HCT116 (cell line): Measurements from ENCODE around the gene TEX19. TPM values are rescaled to one million over a fixed set of nuclear protein-coding genes. Genes with fewer than 3 reads are reported as not detected.

Experiments used
- ATAC-seq: fragments of 200-7000 bp; cut with Tn5 transposase; 2 replicates; pipeline ENCODE4 v1.9.1; 2020; ENCODE audit warnings: mild to moderate bottlenecking, moderate library complexity
- BruUV-seq: library from RNA; stranded (reverse); fragments of 400-500 nt; replicated peaks from 2 replicates; lab custom pipeline; 2021; lab: Mats Ljungman, UMichigan
- CTCF ChIA-PET: fragments of 300-600 bp; sonication (Branson Sonifier 250); formaldehyde crosslinking; loops from one replicate; lab custom pipeline; 2021; ENCODE audit warnings: antibody characterized with exemption; lab: Charles Lee
- POLR2A ChIA-PET: fragments of 300-600, 350-600 bp; sonication (Branson Sonifier 250); formaldehyde crosslinking; loops from one replicate; lab custom pipeline; 2021; ENCODE audit warnings: antibody characterized with exemption; lab: Charles Lee
- RAD21 ChIA-PET, 2 experiments: fragments of 300-600 bp; sonication (Branson Sonifier 250); formaldehyde crosslinking; loops; one replicate each; lab custom pipeline; 2023; ENCODE audit warnings: low total read pairs in 2 of 2; ENCODE audit not compliant: uncharacterized antibody in 2 of 2, unreplicated experiment in 2 of 2, low non-redundant PET in 1 of 2; lab: Charles Lee
- DNase-seq: peaks from one replicate; pipeline ENCODE4 v3.0.0-alpha.2; 2010; ENCODE audit warnings: low read depth, low spot score
- H2AFZ ChIP-seq: fragments of 200-600 bp; shearing (Covaris generic), sonication (generic); 2 replicates; pipeline ENCODE4 v1.6.1; 2017; ENCODE audit warnings: low read depth, mixed run types, mixed read lengths, antibody characterized with exemption, low read length; ENCODE audit not compliant: poor library complexity, severe bottlenecking
- H3K27ac ChIP-seq: 2 replicates; pipeline ENCODE4 v1.5.1; 2012; ENCODE audit warnings: low read depth, low read length
- H3K27me3 ChIP-seq: fragments of 200-600 bp; sonication (generic); 2 replicates; pipeline ENCODE4 v1.6.1; 2016; ENCODE audit warnings: mixed run types, low read length, mixed read lengths; ENCODE audit not compliant: insufficient read depth
- H3K36me3 ChIP-seq, 2 experiments: fragments of 200-500 bp in 1 of 2; fragments of 200-600 bp in 1 of 2; sonication (Bioruptor generic) in 1 of 2; sonication (generic) in 1 of 2; 2 replicates each; pipeline versions ENCODE4 v1.5.1 to v1.6.1; 2014 to 2016; ENCODE audit warnings: low read length in 2 of 2, inconsistent platforms in 1 of 2, mixed read lengths in 1 of 2, mixed run types in 1 of 2; ENCODE audit not compliant: insufficient read depth in 2 of 2, control insufficient read depth in 1 of 2
- H3K4me1 ChIP-seq, 2 experiments: fragments of 200-600 bp in 1 of 2; sonication (generic) in 1 of 2; 2 replicates each; pipeline versions ENCODE4 v1.5.1 to v1.6.1; 2012 to 2017; ENCODE audit warnings: low read length in 2 of 2, inconsistent platforms in 1 of 2, mild to moderate bottlenecking in 1 of 2, mixed read lengths in 1 of 2, mixed run types in 1 of 2, moderate library complexity in 1 of 2; ENCODE audit not compliant: insufficient read depth in 2 of 2, control insufficient read depth in 1 of 2
- H3K4me2 ChIP-seq: fragments of 200-600 bp; sonication (generic); 2 replicates; pipeline ENCODE4 v1.6.1; 2017; ENCODE audit warnings: mixed run types, low read length, mixed read lengths
- H3K4me3 ChIP-seq, 2 experiments: fragments of 200-600 bp in 1 of 2; sonication (generic) in 1 of 2; replicated peaks in 1 of 2; 2 replicates each; pipeline ENCODE4 v1.5.1; 2011 to 2016; ENCODE audit warnings: low read length in 2 of 2, control low read depth in 1 of 2, low read depth in 1 of 2, mild to moderate bottlenecking in 1 of 2, mixed read lengths in 1 of 2, mixed run types in 1 of 2
- H3K79me2 ChIP-seq: fragments of 200-600 bp; sonication (generic); 2 replicates; pipeline ENCODE4 v1.6.1; 2017; ENCODE audit warnings: mild to moderate bottlenecking, mixed run types, low read length, moderate library complexity, mixed read lengths; ENCODE audit not compliant: insufficient read depth
- H3K9ac ChIP-seq: fragments of 200-600 bp; sonication (generic); 2 replicates; pipeline ENCODE4 v1.6.1; 2016; ENCODE audit warnings: low read length, mixed read lengths
- H3K9me2 ChIP-seq: fragments of 200-600 bp; sonication (generic), shearing (Covaris generic); 2 replicates; pipeline ENCODE4 v1.6.1; 2017; ENCODE audit warnings: mixed run types, mild to moderate bottlenecking, moderate library complexity; ENCODE audit not compliant: insufficient read depth
- H3K9me3 ChIP-seq, 2 experiments: fragments of 200-500 bp in 1 of 2; fragments of 200-600 bp in 1 of 2; sonication (Bioruptor generic) in 1 of 2; sonication (generic) in 1 of 2; 2 replicates each; pipeline ENCODE4 v1.6.1; 2014 to 2017; ENCODE audit warnings: low read length in 2 of 2, mixed read lengths in 2 of 2, inconsistent platforms in 1 of 2, low read depth in 1 of 2, mild to moderate bottlenecking in 1 of 2, mixed run types in 1 of 2, moderate library complexity in 1 of 2; ENCODE audit not compliant: control insufficient read depth in 1 of 2, insufficient read depth in 1 of 2
- H4K20me1 ChIP-seq: fragments of 200-600 bp; sonication (generic), shearing (Covaris generic); 2 replicates; pipeline ENCODE4 v1.6.1; 2017; ENCODE audit warnings: mixed run types, mild to moderate bottlenecking, moderate library complexity; ENCODE audit not compliant: insufficient read depth
- CBX3 ChIP-seq: IDR thresholded peaks from 2 replicates; pipeline ENCODE4 v1.6.1; 2012; ENCODE audit warnings: low read depth
- ELF1 ChIP-seq: IDR thresholded peaks from 2 replicates; pipeline ENCODE4 v1.6.1; 2012; ENCODE audit warnings: low read depth, borderline replicate concordance
- EZH2 ChIP-seq: fragments of 200-600 bp; sonication (generic); IDR thresholded peaks from 2 replicates; pipeline ENCODE4 v1.6.1; 2017; ENCODE audit warnings: antibody characterized with exemption, mixed run types
- FOSL1 ChIP-seq: IDR thresholded peaks from 2 replicates; pipeline ENCODE4 v1.6.1; 2012; ENCODE audit warnings: low read depth
- JUND ChIP-seq: IDR thresholded peaks from 2 replicates; pipeline ENCODE4 v1.6.1; 2012
- MAX ChIP-seq: IDR thresholded peaks from 2 replicates; pipeline ENCODE4 v1.6.1; 2012
- POLR2A ChIP-seq: IDR thresholded peaks from 2 replicates; pipeline ENCODE4 v1.7.0; 2011; ENCODE audit warnings: borderline replicate concordance; ENCODE audit not compliant: insufficient read depth, insufficient read length; ENCODE audit errors: extremely low read depth
- POLR2AphosphoS5 ChIP-seq: IDR thresholded peaks from 2 replicates; pipeline ENCODE4 v1.6.1; 2011; ENCODE audit warnings: mild to moderate bottlenecking, low read depth, low read length, moderate library complexity
- RAD21 ChIP-seq: IDR thresholded peaks from 2 replicates; pipeline ENCODE4 v1.6.1; 2012; ENCODE audit warnings: low read depth, mild to moderate bottlenecking
- SIN3A ChIP-seq: IDR thresholded peaks from 2 replicates; pipeline ENCODE4 v1.6.1; 2012; ENCODE audit warnings: low read depth
- TCF7L2 ChIP-seq: IDR thresholded peaks from 2 replicates; pipeline ENCODE4 v1.7.0; 2011; ENCODE audit warnings: borderline replicate concordance, inconsistent platforms; ENCODE audit not compliant: insufficient read depth, insufficient read length; ENCODE audit errors: extremely low read depth
- intact Hi-C: fragments of 100-400 bp; cut with micrococcal nuclease; formaldehyde crosslinking; loops from 2 replicates; pipeline ENCODE4 v1.10.0; 2022
- total RNA-seq: library from RNA; stranded (reverse); gene quantifications from one replicate; pipeline ENCODE4 v1.2.1, GENCODE V29; 2021; ENCODE audit not compliant: unreplicated experiment
- TF ChIP-seq, protein P1 (sequence below): IDR thresholded peaks from 2 replicates; pipeline ENCODE4 v1.6.1; 2012

Gene TEX19
- total RNA-seq, 1 experiment from 2014 or later = 2.1 TPM

GRCh38 chr17:82402865-82403264, 43.8 kb downstream of the TEX19 start (continued):
- no peak for TF ChIP-seq POLR2A

GRCh38 chr17:82403662-82404660, 44.9 kb downstream of the TEX19 start:
- no peak for DNase-seq
- H3K4me3 ChIP-seq = no peak overlapping the region
- no peak overlapping the region for H3K4me2 ChIP-seq
- RAD21 ChIA-PET = no interaction called here
- BruUV-seq = no TSS peak
- no peaks in the 10 kb centered on the region for H3K79me2 ChIP-seq
- CTCF ChIA-PET = no interaction called here
- no peaks in the 10 kb centered on the region for H3K27me3 ChIP-seq
- no peaks in the 10 kb centered on the region for H3K9me2 ChIP-seq
- no peak overlapping the region for H3K27ac ChIP-seq
- no peak for ATAC-seq
- no peak overlapping the region for H2AFZ ChIP-seq
- POLR2A ChIA-PET = no interaction called here
- intact Hi-C loops = no loop called here
- TF ChIP-seq FOSL1 = no peak
- H4K20me1 ChIP-seq = no peaks in the 10 kb centered on the region
- peaks cover 7 to 9% of the 10 kb centered on the region in 2 experiments; a peak in 2 of 4 replicates for H3K36me3 ChIP-seq
- no peaks in the 10 kb centered on the region for H3K9me3 ChIP-seq
- H3K9ac ChIP-seq = no peak overlapping the region
- H3K4me1 ChIP-seq = peaks cover 14 to 17% of the 10 kb centered on the region in 2 experiments

DNA sequence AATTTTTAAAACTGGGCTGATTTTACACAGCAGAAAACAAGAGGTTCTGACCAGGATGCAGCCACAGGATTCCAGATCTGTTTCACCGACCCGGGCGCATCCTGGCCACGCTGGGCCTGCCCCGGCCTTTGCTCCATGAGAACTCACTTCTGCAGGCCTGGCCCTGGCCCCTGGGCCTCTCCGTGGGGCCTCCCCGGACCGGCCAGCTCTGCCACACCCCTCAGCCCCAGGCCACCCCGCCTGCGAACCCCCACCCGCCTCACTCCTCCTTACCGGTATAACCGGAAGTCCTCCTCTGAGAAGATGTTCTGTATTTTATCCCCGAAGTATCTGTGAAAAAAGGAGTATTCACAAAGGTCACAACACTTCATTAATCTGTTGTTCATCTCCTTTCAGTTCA, 46.0 kb downstream of the TEX19 start:
- no peaks in the 10 kb centered on the region for H3K79me2 ChIP-seq
- no peaks in the 10 kb centered on the region for H3K27me3 ChIP-seq
- ChIA-PET POLR2A (interaction anchor here (0.6 kb wide), 1 partner anchor 10 kb away, joined by 3 read pairs; no protein-coding TSS in a partner anchor), RAD21 (no interaction called here)
- H3K4me3 ChIP-seq = no peak overlapping the region
- TF ChIP-seq EZH2 = no peak
- TF ChIP-seq POLR2AphosphoS5 = no peak
- TF ChIP-seq RAD21 = no peak
- TF ChIP-seq MAX = no peak
- TF ChIP-seq FOSL1 = no peak
- TF ChIP-seq, protein P1, sequence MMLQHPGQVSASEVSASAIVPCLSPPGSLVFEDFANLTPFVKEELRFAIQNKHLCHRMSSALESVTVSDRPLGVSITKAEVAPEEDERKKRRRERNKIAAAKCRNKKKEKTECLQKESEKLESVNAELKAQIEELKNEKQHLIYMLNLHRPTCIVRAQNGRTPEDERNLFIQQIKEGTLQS = no peak
- TF ChIP-seq SIN3A = no peak
- no peak for TF ChIP-seq ELF1
- TF ChIP-seq TCF7L2 = no peak
- TF ChIP-seq JUND = no peak
- TF ChIP-seq CBX3 = no peak
- TF ChIP-seq, all 23 proteins: peak for 0
- no TSS peak for BruUV-seq
- ATAC-seq (no peak), DNase-seq (no peak)
- Histone ChIP-seq H3K9me2 (no peaks in the 10 kb centered on the region), H2AFZ (no peak overlapping the region), H3K4me1 (peaks cover 14 to 17% of the 10 kb centered on the region in 2 experiments), H3K27ac (no peak overlapping the region), H3K36me3 (peaks cover 9 to 10% of the 10 kb centered on the region in 2 experiments; a peak in 2 of 4 replicates), H3K4me2 (no peak overlapping the region), H3K9ac (no peak overlapping the region), H4K20me1 (no peaks in the 10 kb centered on the region), H3K9me3 (no peaks in the 10 kb centered on the region)
- intact Hi-C loops = no loop called here
- CTCF ChIA-PET = no interaction called here
